GM12878 (cell line): ENCODE measurements around the gene FYTTD1. TPM values are rescaled to one million over a fixed set of nuclear protein-coding genes. Genes with fewer than 3 reads are reported as not detected.

ENCODE experiments used
- BHLHE40 ChIP-seq, 2 experiments: fragments of 450-650 bp in 1 of 2; IDR thresholded peaks; 2 replicates each; pipeline ENCODE4 v1.6.1; 2011 to 2017; ENCODE audit warnings: low read depth in 2 of 2, borderline replicate concordance in 1 of 2, improper control_type of control experiment in 1 of 2, low read length in 1 of 2, mild to moderate bottlenecking in 1 of 2
- CTCF ChIP-seq, 3 experiments: IDR thresholded peaks in 2 of 3; conservative IDR thresholded peaks in 1 of 3; 2 replicates each; pipeline ENCODE4 v1.5.1; 2011; ENCODE audit warnings: low read depth in 3 of 3, low read length in 3 of 3, mild to moderate bottlenecking in 3 of 3, control low read depth in 2 of 3, moderate library complexity in 2 of 3, inconsistent platforms in 1 of 3, mixed read lengths in 1 of 3; ENCODE audit not compliant: control insufficient read depth in 2 of 3, insufficient read depth in 1 of 3; ENCODE audit errors: extremely low read depth in 1 of 3
- E2F4 ChIP-seq: IDR thresholded peaks from 2 replicates; pipeline ENCODE4 v1.6.1; 2012; ENCODE audit warnings: low read depth, low read length, improper control_type of control experiment
- EGR1 ChIP-seq, 2 experiments: IDR thresholded peaks; 1 replicate in 1 of 2; 2 replicates in 1 of 2; pipeline ENCODE4 v1.6.1; 2011 to 2012; ENCODE audit warnings: low read depth in 2 of 2, low read length in 2 of 2, borderline replicate concordance in 1 of 2, mild to moderate bottlenecking in 1 of 2, moderate library complexity in 1 of 2
- HCFC1 ChIP-seq: fragments of 150-350 bp; IDR thresholded peaks from 2 replicates; pipeline ENCODE4 v1.6.1; 2014; ENCODE audit warnings: low read length
- LARP7 ChIP-seq: fragments of 450-650 bp; IDR thresholded peaks from 2 replicates; pipeline ENCODE4 v1.6.1; 2017; ENCODE audit warnings: mild to moderate bottlenecking
- MLLT1 ChIP-seq: fragments of 450-650 bp; IDR thresholded peaks from 2 replicates; pipeline ENCODE4 v1.6.1; 2016; ENCODE audit warnings: mild to moderate bottlenecking
- RFX5 ChIP-seq: IDR thresholded peaks from 2 replicates; pipeline ENCODE4 v1.6.1; 2011; ENCODE audit warnings: low read depth, low read length, improper control_type of control experiment
- SMAD1 ChIP-seq: fragments of 450-650 bp; IDR thresholded peaks from 2 replicates; pipeline ENCODE4 v1.6.1; 2018; ENCODE audit warnings: mild to moderate bottlenecking, low read depth; ENCODE audit not compliant: partially characterized antibody
- SMAD5 ChIP-seq: IDR thresholded peaks from 2 replicates; pipeline ENCODE4 v1.6.1; 2016; ENCODE audit warnings: antibody characterized with exemption, low read depth
- SMC3 ChIP-seq: IDR thresholded peaks from 2 replicates; pipeline ENCODE4 v1.6.1; 2011; ENCODE audit warnings: low read length, improper control_type of control experiment, borderline replicate concordance
- STAT1 ChIP-seq: fragments of 450-650 bp; conservative IDR thresholded peaks from 2 replicates; pipeline ENCODE4 v1.6.1; 2014; ENCODE audit warnings: antibody characterized with exemption, mild to moderate bottlenecking
- ZNF207 ChIP-seq: fragments of 450-650 bp; IDR thresholded peaks from 2 replicates; pipeline ENCODE4 v1.6.1; 2014; ENCODE audit warnings: antibody characterized with exemption, mild to moderate bottlenecking, borderline replicate concordance
- polyA plus RNA-seq, 11 experiments: library from polyadenylated mRNA; depleted of rRNA in 4 of 11; unstranded in 6 of 11; stranded (reverse) in 5 of 11; fragments of >200 nt; fragmentation: Nextera tagmentation in 4 of 11; fragmentation: Illumina TruSeq in 1 of 11; extraction: Ambion mirVana in 4 of 11; extraction: Trizol in 1 of 11; gene quantifications; 1 replicate in 1 of 11; 2 replicates in 10 of 11; pipeline versions ENCODE4 v1.2.1 to v1.2.3, GENCODE V29; 2011 to 2016; ENCODE audit warnings: inconsistent platforms in 2 of 11, missing spikeins in 2 of 11, low read depth in 1 of 11
- total RNA-seq, 4 experiments: library from RNA; depleted of rRNA in 3 of 4; stranded (reverse); fragments of >200 nt in 3 of 4; fragmentation: Illumina TruSeq in 1 of 4; extraction: Trizol in 1 of 4; gene quantifications; 2 replicates each; pipeline versions ENCODE4 v1.2.1 to v1.2.3, GENCODE V29; 2013 to 2021
- TF ChIP-seq, protein P1 (sequence below): fragments of 450-650 bp; conservative IDR thresholded peaks from 2 replicates; pipeline ENCODE4 v1.6.1; 2017; ENCODE audit warnings: mild to moderate bottlenecking, moderate library complexity
- TF ChIP-seq, protein P2 (sequence below): fragments of 450-650 bp; IDR thresholded peaks from 2 replicates; pipeline ENCODE4 v1.6.1; 2014; ENCODE audit warnings: mild to moderate bottlenecking

FYTTD1 gene
- total and polyA plus RNA-seq, 10 of the 15 experiments (the other 5 are each of a cell fraction or from before 2014, with no cell fraction given), result 25.5 to 101 (median 59.4) TPM

- 0 out of 2 replicates have a peak, but pooled peaks have one; percentile 13 for TF ChIP-seq E2F4
- peak; percentile 38; the same call in 1 of the 2 replicates for TF ChIP-seq ZNF207
- peak in 1 of 2 experiments; percentile 24; a peak in 1 of 3 replicates for TF ChIP-seq EGR1 (IDR thresholded peaks at IDR 0.05; ENCODE audit: borderline replicate concordance in 1 of 2, low read depth in 2 of 2, low read length in 2 of 2)
- peak; percentile 18; the same call in 1 of the 2 replicates for TF ChIP-seq MLLT1
- TF ChIP-seq SMC3, result no peak
- TF ChIP-seq HCFC1, result peak; percentile 85
- peak in 1 of 2 experiments; percentile 77; a peak in 1 of 4 replicates for TF ChIP-seq BHLHE40 (IDR thresholded peaks at IDR 0.05; ENCODE audit: borderline replicate concordance in 1 of 2, low read depth in 2 of 2, low read length in 1 of 2)
- no peak for TF ChIP-seq CTCF (IDR thresholded peaks at IDR 0.05 in 2 of 3, conservative IDR thresholded peaks at IDR 0.05 in 1 of 3; ENCODE audit: control insufficient read depth in 2 of 3, extremely low read depth in 1 of 3, insufficient read depth in 1 of 3, low read depth in 3 of 3, low read length in 3 of 3)
- TF ChIP-seq LARP7, result peak; percentile 65
- TF ChIP-seq SMAD1, result no peak
- TF ChIP-seq RFX5, result peak; percentile 75
- TF ChIP-seq, protein P1, sequence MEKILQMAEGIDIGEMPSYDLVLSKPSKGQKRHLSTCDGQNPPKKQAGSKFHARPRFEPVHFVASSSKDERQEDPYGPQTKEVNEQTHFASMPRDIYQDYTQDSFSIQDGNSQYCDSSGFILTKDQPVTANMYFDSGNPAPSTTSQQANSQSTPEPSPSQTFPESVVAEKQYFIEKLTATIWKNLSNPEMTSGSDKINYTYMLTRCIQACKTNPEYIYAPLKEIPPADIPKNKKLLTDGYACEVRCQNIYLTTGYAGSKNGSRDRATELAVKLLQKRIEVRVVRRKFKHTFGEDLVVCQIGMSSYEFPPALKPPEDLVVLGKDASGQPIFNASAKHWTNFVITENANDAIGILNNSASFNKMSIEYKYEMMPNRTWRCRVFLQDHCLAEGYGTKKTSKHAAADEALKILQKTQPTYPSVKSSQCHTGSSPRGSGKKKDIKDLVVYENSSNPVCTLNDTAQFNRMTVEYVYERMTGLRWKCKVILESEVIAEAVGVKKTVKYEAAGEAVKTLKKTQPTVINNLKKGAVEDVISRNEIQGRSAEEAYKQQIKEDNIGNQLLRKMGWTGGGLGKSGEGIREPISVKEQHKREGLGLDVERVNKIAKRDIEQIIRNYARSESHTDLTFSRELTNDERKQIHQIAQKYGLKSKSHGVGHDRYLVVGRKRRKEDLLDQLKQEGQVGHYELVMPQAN, result peak; percentile 59
- TF ChIP-seq SMAD5, result peak; percentile 73; the same call in 1 of the 2 replicates
- TF ChIP-seq STAT1, result 0 out of 2 replicates have a peak, but pooled peaks have one; percentile 17
- TF ChIP-seq, protein P2, sequence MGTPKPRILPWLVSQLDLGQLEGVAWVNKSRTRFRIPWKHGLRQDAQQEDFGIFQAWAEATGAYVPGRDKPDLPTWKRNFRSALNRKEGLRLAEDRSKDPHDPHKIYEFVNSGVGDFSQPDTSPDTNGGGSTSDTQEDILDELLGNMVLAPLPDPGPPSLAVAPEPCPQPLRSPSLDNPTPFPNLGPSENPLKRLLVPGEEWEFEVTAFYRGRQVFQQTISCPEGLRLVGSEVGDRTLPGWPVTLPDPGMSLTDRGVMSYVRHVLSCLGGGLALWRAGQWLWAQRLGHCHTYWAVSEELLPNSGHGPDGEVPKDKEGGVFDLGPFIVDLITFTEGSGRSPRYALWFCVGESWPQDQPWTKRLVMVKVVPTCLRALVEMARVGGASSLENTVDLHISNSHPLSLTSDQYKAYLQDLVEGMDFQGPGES, result peak; percentile 61; the same call in 1 of the 2 replicates
Measured at GRCh38 chr3:197736491-197737318, 13.0 kb upstream of the FYTTD1 start, which contains the start of gene RUBCN (continued).
